ENCODE results near the gene RNF220. TPM values are rescaled to one million over a fixed set of nuclear protein-coding genes. Genes with fewer than 3 reads are reported as not detected.

RNF220 gene
- total and polyA plus RNA-seq, 2 of the 13 experiments (the other 11 are each of a cell fraction or from before 2014, with no cell fraction given): 48.2 to 72.1 TPM

- TF ChIP-seq AHR (CRISPR knock-in tag; IDR thresholded peaks at IDR 0.05) (no peak), GATA4 (IDR thresholded peaks at IDR 0.05; ENCODE audit: borderline replicate concordance, low read depth) (no peak), ZNF841 (CRISPR knock-in tag; IDR thresholded peaks at IDR 0.05; ENCODE audit: borderline replicate concordance) (no peak), ZNF607 (CRISPR knock-in tag; IDR thresholded peaks at IDR 0.05; ENCODE audit: borderline replicate concordance) (no peak), ELF1 (CRISPR knock-in tag; IDR thresholded peaks at IDR 0.05) (no peak), ZBTB21 (CRISPR knock-in tag; IDR thresholded peaks at IDR 0.05) (no peak), KAT8 (CRISPR knock-in tag; IDR thresholded peaks at IDR 0.05) (no peak), DR1 (CRISPR knock-in tag; IDR thresholded peaks at IDR 0.05) (no peak), HNRNPLL (IDR thresholded peaks at IDR 0.05; ENCODE audit: low read depth, low read length, poor library complexity, severe bottlenecking) (peak; percentile 61), CBX2 (IDR thresholded peaks at IDR 0.05; ENCODE audit: low read depth, low read length) (peak; percentile 61; the same call in 1 of the 2 replicates), CBX2 (CRISPR knock-in tag; IDR thresholded peaks at IDR 0.05; ENCODE audit: low read depth) (no peak), PHF5A (CRISPR knock-in tag; IDR thresholded peaks at IDR 0.05; ENCODE audit: low read depth, unreplicated experiment) (no peak), ZMYM2 (CRISPR knock-in tag; IDR thresholded peaks at IDR 0.05) (no peak), ZBTB7B (CRISPR knock-in tag; IDR thresholded peaks at IDR 0.05) (no peak), BORCS8-MEF2B (CRISPR knock-in tag; IDR thresholded peaks at IDR 0.05) (no peak), ZBTB38 (CRISPR knock-in tag; IDR thresholded peaks at IDR 0.05) (peak; percentile 70), PBX3 (CRISPR knock-in tag; IDR thresholded peaks at IDR 0.05; ENCODE audit: borderline replicate concordance) (no peak), JUND (CRISPR knock-in tag; IDR thresholded peaks at IDR 0.05) (no peak), ZNF883 (CRISPR knock-in tag; IDR thresholded peaks at IDR 0.05; ENCODE audit: not compliant biosample characterization) (no peak), ZNF775 (CRISPR knock-in tag; IDR thresholded peaks at IDR 0.05; ENCODE audit: borderline replicate concordance) (no peak)
- TF ChIP-seq, protein P1, sequence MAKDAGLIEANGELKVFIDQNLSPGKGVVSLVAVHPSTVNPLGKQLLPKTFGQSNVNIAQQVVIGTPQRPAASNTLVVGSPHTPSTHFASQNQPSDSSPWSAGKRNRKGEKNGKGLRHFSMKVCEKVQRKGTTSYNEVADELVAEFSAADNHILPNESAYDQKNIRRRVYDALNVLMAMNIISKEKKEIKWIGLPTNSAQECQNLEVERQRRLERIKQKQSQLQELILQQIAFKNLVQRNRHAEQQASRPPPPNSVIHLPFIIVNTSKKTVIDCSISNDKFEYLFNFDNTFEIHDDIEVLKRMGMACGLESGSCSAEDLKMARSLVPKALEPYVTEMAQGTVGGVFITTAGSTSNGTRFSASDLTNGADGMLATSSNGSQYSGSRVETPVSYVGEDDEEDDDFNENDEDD (CRISPR knock-in tag; IDR thresholded peaks at IDR 0.05; ENCODE audit: borderline replicate concordance): no peak
- TF ChIP-seq, protein P2, sequence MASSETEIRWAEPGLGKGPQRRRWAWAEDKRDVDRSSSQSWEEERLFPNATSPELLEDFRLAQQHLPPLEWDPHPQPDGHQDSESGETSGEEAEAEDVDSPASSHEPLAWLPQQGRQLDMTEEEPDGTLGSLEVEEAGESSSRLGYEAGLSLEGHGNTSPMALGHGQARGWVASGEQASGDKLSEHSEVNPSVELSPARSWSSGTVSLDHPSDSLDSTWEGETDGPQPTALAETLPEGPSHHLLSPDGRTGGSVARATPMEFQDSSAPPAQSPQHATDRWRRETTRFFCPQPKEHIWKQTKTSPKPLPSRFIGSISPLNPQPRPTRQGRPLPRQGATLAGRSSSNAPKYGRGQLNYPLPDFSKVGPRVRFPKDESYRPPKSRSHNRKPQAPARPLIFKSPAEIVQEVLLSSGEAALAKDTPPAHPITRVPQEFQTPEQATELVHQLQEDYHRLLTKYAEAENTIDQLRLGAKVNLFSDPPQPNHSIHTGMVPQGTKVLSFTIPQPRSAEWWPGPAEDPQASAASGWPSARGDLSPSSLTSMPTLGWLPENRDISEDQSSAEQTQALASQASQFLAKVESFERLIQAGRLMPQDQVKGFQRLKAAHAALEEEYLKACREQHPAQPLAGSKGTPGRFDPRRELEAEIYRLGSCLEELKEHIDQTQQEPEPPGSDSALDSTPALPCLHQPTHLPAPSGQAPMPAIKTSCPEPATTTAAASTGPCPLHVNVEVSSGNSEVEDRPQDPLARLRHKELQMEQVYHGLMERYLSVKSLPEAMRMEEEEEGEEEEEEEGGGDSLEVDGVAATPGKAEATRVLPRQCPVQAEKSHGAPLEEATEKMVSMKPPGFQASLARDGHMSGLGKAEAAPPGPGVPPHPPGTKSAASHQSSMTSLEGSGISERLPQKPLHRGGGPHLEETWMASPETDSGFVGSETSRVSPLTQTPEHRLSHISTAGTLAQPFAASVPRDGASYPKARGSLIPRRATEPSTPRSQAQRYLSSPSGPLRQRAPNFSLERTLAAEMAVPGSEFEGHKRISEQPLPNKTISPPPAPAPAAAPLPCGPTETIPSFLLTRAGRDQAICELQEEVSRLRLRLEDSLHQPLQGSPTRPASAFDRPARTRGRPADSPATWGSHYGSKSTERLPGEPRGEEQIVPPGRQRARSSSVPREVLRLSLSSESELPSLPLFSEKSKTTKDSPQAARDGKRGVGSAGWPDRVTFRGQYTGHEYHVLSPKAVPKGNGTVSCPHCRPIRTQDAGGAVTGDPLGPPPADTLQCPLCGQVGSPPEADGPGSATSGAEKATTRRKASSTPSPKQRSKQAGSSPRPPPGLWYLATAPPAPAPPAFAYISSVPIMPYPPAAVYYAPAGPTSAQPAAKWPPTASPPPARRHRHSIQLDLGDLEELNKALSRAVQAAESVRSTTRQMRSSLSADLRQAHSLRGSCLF (CRISPR knock-in tag; IDR thresholded peaks at IDR 0.05; ENCODE audit: borderline replicate concordance): no peak
These were observed 3.9 kb downstream of the RNF220 start (continued) for GRCh38 chr1:44408632-44409602.
